NCI-H2196 (cell line): Measurements from ENCODE around the gene LTA4H.

ENCODE experiments used
- DNase-seq: peaks from one replicate; lab custom pipeline; 2025; ENCODE audit not compliant: unreplicated experiment; lab: John Stamatoyannopoulos, UW

The LTA4H gene

GRCh38 chr12:96060041-96060440 lies 24.7 kb upstream of the LTA4H start:
- no peak for DNase-seq

DNA sequence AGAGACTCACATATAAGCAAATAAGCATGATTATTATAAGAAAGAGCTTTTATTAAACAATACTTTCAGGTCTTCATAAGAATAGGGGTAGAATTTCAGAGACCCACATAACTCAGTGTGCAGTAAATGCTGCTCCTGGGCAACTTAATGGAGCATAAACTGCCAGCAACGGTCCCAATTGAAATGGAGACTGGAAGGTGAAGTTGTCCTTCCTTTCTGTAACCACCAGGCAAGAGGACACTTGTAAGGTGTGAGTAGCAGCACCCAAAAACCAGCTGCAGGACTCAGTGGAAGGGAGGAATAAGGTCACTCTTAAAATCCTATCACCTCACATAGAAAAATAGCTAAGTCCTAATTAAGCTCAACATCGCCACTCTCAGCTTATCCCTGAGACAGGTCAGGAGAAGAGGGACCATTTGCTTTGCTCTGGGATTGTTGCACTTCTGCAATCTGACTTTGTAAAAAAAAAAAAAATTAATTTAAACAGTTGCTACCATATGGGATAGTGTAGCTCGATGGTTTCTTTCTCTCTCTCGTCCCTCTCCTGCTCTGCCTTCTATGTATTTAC lies 22.7 kb upstream of the LTA4H start:
- no peak for DNase-seq

- no peak for DNase-seq
Observed at GRCh38 chr12:96056646-96057455, 21.5 kb upstream of the LTA4H start.

DNA sequence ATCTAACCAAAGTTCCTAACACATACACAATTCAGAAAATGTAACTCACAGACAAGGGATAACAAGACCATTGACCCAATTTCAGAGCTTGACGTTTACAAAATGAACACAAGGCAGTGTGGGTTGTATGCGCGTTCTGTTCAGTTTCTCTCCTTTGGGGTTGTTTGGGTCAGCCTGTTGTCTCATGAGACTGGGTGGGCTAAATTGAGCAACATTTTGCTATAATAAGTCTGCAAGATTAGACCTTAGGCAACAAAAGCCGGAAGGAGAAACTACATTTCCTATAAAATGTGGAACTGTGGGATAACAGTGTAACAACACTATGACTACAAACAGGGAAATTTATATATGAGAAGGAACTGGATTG lies 18.8 kb upstream of the LTA4H start:
- DNase-seq: no peak

- DNase-seq: no peak
Observed at GRCh38 chr12:96053476-96054243, 18.3 kb upstream of the LTA4H start.

- DNase-seq: no peak
Observed at GRCh38 chr12:96051756-96052485, 16.5 kb upstream of the LTA4H start.

DNA sequence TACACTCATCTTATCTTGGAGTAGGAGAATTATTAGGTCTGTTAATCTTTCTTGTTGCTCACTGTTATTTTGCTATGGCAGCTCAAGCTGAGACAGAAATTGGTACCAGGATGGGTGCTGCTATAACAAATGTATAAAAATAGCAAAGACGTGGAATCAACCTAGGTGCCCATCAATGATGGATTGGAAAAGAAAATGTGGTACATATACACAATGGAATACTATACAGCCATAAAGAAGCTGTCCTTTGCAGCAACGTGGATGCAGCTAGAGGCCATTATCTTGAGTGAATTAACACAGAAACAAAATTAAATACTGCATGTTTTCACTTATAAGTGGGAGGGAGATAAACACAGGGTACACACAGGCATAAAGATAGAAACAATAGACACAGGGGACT lies 14.8 kb upstream of the LTA4H start:
- no peak for DNase-seq

DNA sequence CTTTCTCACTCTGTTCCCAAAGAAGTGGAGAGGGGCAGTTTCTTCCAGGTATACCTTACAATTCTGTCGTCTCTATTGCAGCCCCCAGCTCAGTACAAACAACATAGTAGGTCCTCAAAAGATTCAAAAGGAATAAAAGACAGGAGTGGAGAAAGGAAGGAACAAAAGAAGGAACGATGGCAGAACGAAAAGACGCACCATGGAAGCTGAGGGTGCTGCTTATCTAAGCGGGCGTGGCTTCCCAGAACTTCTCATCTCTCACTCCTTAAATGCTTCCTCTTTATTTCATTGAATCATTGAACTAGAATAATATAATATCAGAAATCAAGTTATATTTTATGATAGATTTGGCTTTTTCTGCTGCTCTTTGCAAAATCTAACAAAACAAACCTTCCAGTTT lies 13.7 kb upstream of the LTA4H start:
- DNase-seq: no peak

GRCh38 chr12:96048393-96048969 lies 13.1 kb upstream of the LTA4H start:
- DNase-seq: peak; percentile 62

GRCh38 chr12:96047229-96048211 lies 12.1 kb upstream of the LTA4H start:
- DNase-seq: peak; percentile 84

- DNase-seq: no peak
Observed at GRCh38 chr12:96046543-96047228, 11.3 kb upstream of the LTA4H start.

- no peak for DNase-seq
Observed at GRCh38 chr12:96045566-96045965, 10.2 kb upstream of the LTA4H start.

DNA sequence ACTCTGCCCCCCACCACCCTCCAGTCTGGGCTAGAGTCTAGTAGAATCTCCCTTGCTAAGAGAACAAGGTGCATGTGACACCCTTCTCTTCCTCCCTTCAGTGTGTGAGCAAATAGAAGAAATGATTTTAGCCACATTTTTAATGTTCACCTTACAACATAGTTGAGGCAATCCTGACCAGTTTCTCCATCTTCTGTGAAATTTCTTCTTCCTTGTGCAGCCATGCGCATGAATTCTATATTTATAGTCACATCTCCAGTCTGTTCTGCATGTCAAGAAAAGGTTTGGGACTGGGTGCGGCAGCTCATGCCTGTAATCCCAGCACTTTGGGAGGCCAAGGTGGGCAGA lies 9.5 kb upstream of the LTA4H start:
- no peak for DNase-seq

- no peak for DNase-seq
Observed at GRCh38 chr12:96044017-96044942, 8.9 kb upstream of the LTA4H start.

GRCh38 chr12:96041181-96041580 lies 5.8 kb upstream of the LTA4H start:
- DNase-seq: no peak

DNA sequence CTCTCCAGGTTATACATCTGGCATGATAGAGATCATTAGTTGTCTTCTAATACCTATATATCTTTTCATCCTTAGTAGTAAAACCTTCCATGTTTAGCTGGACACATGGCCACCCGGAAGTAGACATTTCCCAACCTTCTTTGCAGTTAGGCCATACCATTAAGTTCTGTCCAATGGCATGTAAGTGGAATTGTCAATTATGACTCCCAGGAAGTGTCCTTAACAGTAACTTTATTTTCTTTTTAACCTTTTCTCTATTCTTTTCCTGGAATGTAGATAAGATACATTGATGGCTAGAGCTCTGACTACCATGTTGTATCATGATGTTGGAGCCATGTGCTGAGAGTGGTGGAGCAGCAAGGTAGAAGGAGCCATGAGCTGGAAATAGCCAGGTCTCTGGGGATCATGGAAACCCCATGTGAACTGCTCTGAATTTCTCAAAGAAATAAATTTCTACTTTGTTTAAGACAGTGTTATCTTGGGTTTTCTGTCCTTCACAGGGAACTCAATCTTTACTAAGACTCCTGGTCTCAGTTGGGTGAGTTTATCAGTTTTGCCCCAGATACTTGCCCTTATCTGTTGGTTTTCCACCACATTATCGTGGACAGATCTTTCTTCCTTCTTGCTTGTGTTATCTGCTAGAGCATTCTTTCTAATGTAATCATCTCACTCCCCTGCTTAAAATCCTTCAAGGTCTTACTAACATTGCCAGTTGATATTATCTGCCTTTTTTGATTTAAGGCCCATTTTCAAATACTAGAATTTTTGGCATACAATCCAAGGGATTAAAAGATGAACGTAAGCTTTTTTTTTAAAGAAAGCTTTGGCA lies 5.1 kb upstream of the LTA4H start:
- DNase-seq: no peak

DNA sequence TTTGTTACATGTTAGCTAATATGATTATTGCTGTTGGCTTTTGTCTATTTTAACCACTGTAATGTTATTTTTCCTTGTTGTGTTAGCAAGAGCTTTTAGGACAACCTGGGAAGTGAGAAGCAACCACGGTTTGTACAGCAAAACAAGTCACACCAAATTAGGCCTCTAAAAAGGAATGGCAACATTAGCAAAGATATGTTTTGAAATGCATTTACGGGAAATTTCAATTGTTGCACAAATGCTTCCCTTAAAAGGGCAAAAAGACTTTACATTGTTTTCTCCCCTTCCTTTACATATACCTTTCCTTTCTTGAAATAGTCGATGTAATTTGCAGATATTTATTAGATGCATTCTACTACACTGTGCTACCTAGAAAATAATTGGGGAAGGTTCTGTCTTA lies 4.1 kb upstream of the LTA4H start:
- DNase-seq: no peak
